OCI-LY7 (cell line): Measurements from ENCODE around the gene PDK2. TPM values are rescaled to one million over a fixed set of nuclear protein-coding genes. Genes with fewer than 3 reads are reported as not detected.

Experiments used
- BruUV-seq: library from RNA; stranded (reverse); fragments of 400-500 nt; replicated peaks from 2 replicates; lab custom pipeline; 2021; lab: Mats Ljungman, UMichigan
- CTCF ChIA-PET: fragments of 300-600 bp; sonication (Branson Sonifier 250); formaldehyde crosslinking; loops from one replicate; lab custom pipeline; 2022; ENCODE audit warnings: antibody characterized with exemption; ENCODE audit not compliant: unreplicated experiment; lab: Charles Lee
- POLR2A ChIA-PET: fragments of 300-600 bp; sonication (Branson Sonifier 250); formaldehyde crosslinking; loops from one replicate; lab custom pipeline; 2022; ENCODE audit warnings: antibody characterized with exemption; lab: Charles Lee
- DNase-seq: peaks from one replicate; pipeline ENCODE4 v3.0.0-alpha.2; 2015; ENCODE audit warnings: low spot score
- H2AFZ ChIP-seq: fragments of 200-600 bp; sonication (generic), shearing (Covaris generic); 2 replicates; pipeline ENCODE4 v1.6.1; 2014; ENCODE audit warnings: mild to moderate bottlenecking, antibody characterized with exemption, low read length, moderate library complexity
- H3K27ac ChIP-seq: fragments of 200-600 bp; sonication (generic); 2 replicates; pipeline ENCODE4 v1.5.1; 2014; ENCODE audit warnings: mixed run types, low read depth, mild to moderate bottlenecking, moderate library complexity, low read length, inconsistent platforms; ENCODE audit not compliant: poor library complexity, severe bottlenecking
- H3K36me3 ChIP-seq: fragments of 200-600 bp; sonication (generic); 2 replicates; pipeline ENCODE4 v1.6.1; 2014; ENCODE audit warnings: mild to moderate bottlenecking, antibody characterized with exemption, low read length, moderate library complexity, mixed read lengths; ENCODE audit not compliant: insufficient read depth
- H3K4me1 ChIP-seq: fragments of 200-600 bp; sonication (generic); 2 replicates; pipeline ENCODE4 v1.5.1; 2014; ENCODE audit warnings: mild to moderate bottlenecking, low read length; ENCODE audit not compliant: insufficient read depth, poor library complexity, severe bottlenecking
- H3K4me2 ChIP-seq: fragments of 200-600 bp; sonication (generic); 2 replicates; pipeline ENCODE4 v1.6.1; 2014; ENCODE audit warnings: mild to moderate bottlenecking, low read length
- H3K4me3 ChIP-seq: fragments of 200-600 bp; sonication (generic); 2 replicates; pipeline ENCODE4 v1.5.1; 2014; ENCODE audit warnings: mild to moderate bottlenecking, low read depth, low read length; ENCODE audit not compliant: poor library complexity, severe bottlenecking
- H3K79me2 ChIP-seq: fragments of 200-600 bp; sonication (generic); 2 replicates; pipeline ENCODE4 v1.6.1; 2016; ENCODE audit warnings: low read depth, mild to moderate bottlenecking, low read length, moderate library complexity, mixed read lengths; ENCODE audit not compliant: insufficient read depth
- H3K9me2 ChIP-seq: fragments of 200-600 bp; sonication (generic); 2 replicates; pipeline ENCODE4 v1.6.1; 2016; ENCODE audit warnings: mild to moderate bottlenecking, low read length, mixed read lengths; ENCODE audit not compliant: insufficient read depth
- H3K9me3 ChIP-seq: fragments of 200-600 bp; sonication (generic); 2 replicates; pipeline ENCODE4 v1.6.1; 2014; ENCODE audit warnings: mild to moderate bottlenecking, mixed run types, low read length, mixed read lengths
- H4K20me1 ChIP-seq: fragments of 200-600 bp; sonication (generic); 2 replicates; pipeline ENCODE4 v1.6.1; 2014; ENCODE audit warnings: mild to moderate bottlenecking, antibody characterized with exemption, low read length, moderate library complexity, mixed read lengths; ENCODE audit not compliant: insufficient read depth
- CTCF ChIP-seq: fragments of 200-600 bp; sonication (generic); conservative IDR thresholded peaks from 2 replicates; pipeline ENCODE4 v1.5.1; 2014; ENCODE audit warnings: mild to moderate bottlenecking, antibody characterized with exemption, low read length, moderate library complexity, mixed read lengths
- EZH2phosphoT487 ChIP-seq: fragments of 200-600 bp; sonication (generic); IDR thresholded peaks from 2 replicates; pipeline ENCODE4 v1.6.1; 2018; ENCODE audit warnings: low read depth, borderline replicate concordance, mild to moderate bottlenecking, mixed run types, antibody characterized with exemption, low read length, moderate library complexity, mixed read lengths
- intact Hi-C: fragments of 100-400 bp; cut with micrococcal nuclease; formaldehyde crosslinking; loops from one replicate; pipeline ENCODE4 v1.10.0; 2022; ENCODE audit not compliant: unreplicated experiment
- total RNA-seq, 2 experiments: library from RNA; depleted of rRNA in 1 of 2; stranded (reverse); fragments of >200 nt in 1 of 2; shearing (Covaris generic) in 1 of 2; gene quantifications; 2 replicates each; pipeline ENCODE4 v1.2.3, GENCODE V29; 2014 to 2022

PDK2 gene
- total RNA-seq, 2 experiments from 2014 or later: 21.8 to 27.7 TPM

GRCh38 chr17:50129728-50130558, 34.8 kb downstream of the PDK2 start, which contains the start of gene SAMD14:
Gene SAMD14 (minus strand): TSS chr17:50130160. CDS start chr17:50124959, 5,201 bp downstream.
- Histone ChIP-seq H3K27ac (no peak within 1 kb of the TSS), H2AFZ (no peak within 1 kb of the TSS), H3K4me2 (peak within 1 kb of the TSS; percentile 44; the same call in 1 of the 2 replicates), H3K36me3 (peaks cover 29% of the 10 kb centered on the region), H3K79me2 (no peaks in the 10 kb centered on the region), H3K9me2 (no peaks in the 10 kb centered on the region), H3K9me3 (no peaks in the 10 kb centered on the region), H3K4me1 (peaks cover 11% of the 10 kb centered on the region), H3K4me3 (peak within 1 kb of the TSS; percentile 36), H4K20me1 (no peaks in the 10 kb centered on the region)
- no peak for DNase-seq
- no TSS peak for BruUV-seq
- TF ChIP-seq EZH2phosphoT487 (no peak), CTCF (no peak)
- CTCF ChIA-PET: interaction anchor here (0.7 kb wide), 1 partner anchor 14 kb away, joined by 11 read pairs; no protein-coding TSS in a partner anchor
- POLR2A ChIA-PET: no interaction called here
- intact Hi-C loops: no loop called here

- POLR2A ChIA-PET: interaction anchor here (0.6 kb wide), 2 partner anchors 16 to 1926 kb away, joined by 3 to 5 read pairs; no protein-coding TSS in a partner anchor
- Histone ChIP-seq H3K4me2 (no peak overlapping the region), H3K4me3 (no peak overlapping the region), H3K9me3 (no peaks in the 10 kb centered on the region), H3K9me2 (no peaks in the 10 kb centered on the region), H2AFZ (no peak overlapping the region), H3K36me3 (peaks cover 35% of the 10 kb centered on the region), H4K20me1 (no peaks in the 10 kb centered on the region), H3K27ac (no peak overlapping the region), H3K4me1 (peaks cover 11% of the 10 kb centered on the region), H3K79me2 (no peaks in the 10 kb centered on the region)
- no peak for DNase-seq
- CTCF ChIA-PET: interaction anchor here (0.7 kb wide), 1 partner anchor 13 kb away, joined by 11 read pairs; no protein-coding TSS in a partner anchor
- BruUV-seq: no TSS peak
- no peak for TF ChIP-seq EZH2phosphoT487
- no peak for TF ChIP-seq CTCF
- intact Hi-C loops: no loop called here
These were observed 35.6 kb downstream of the PDK2 start for GRCh38 chr17:50130559-50131305.
